BLaER1 treated with 17β-estradiol and CSF1 and Interleukin-3, amounts not matched to agents 10 nM and 100 nM (cell line): ENCODE measurements around the gene PLXNA2.
A peak's percentile ranks its signal among the peaks of the same experiment; 100 is the strongest.

Source experiments
- H3K27ac ChIP-seq, 11 experiments: shearing (Covaris generic); formaldehyde crosslinking; 2 replicates each; pipeline ENCODE4 v1.8.1; 2022
- H3K27me3 ChIP-seq, 11 experiments: shearing (Covaris generic); formaldehyde crosslinking; 2 replicates each; pipeline ENCODE4 v1.8.1; 2022
- H3K36me3 ChIP-seq, 11 experiments: shearing (Covaris generic); formaldehyde crosslinking; 2 replicates each; pipeline ENCODE4 v1.8.1; 2022
- H3K4me1 ChIP-seq, 10 experiments: shearing (Covaris generic); formaldehyde crosslinking; 2 replicates each; pipeline ENCODE4 v1.8.1; 2022
- H3K4me2 ChIP-seq, 11 experiments: shearing (Covaris generic); formaldehyde crosslinking; 2 replicates each; pipeline ENCODE4 v1.8.1; 2022
- H3K4me3 ChIP-seq, 10 experiments: shearing (Covaris generic); formaldehyde crosslinking; 2 replicates each; pipeline ENCODE4 v1.8.1; 2022
- H3K9ac ChIP-seq, 11 experiments: shearing (Covaris generic); formaldehyde crosslinking; 2 replicates each; pipeline ENCODE4 v1.8.1; 2022
- H3K9me3 ChIP-seq, 11 experiments: shearing (Covaris generic); formaldehyde crosslinking; replicated peaks in 1 of 11; 2 replicates each; pipeline ENCODE4 v1.8.1; 2022
- H4K20me1 ChIP-seq, 11 experiments: shearing (Covaris generic); formaldehyde crosslinking; 2 replicates each; pipeline ENCODE4 v1.8.1; 2022
- Cebpa-rat ChIP-seq, 11 experiments: shearing (Covaris generic); IDR thresholded peaks; 2 replicates each; pipeline ENCODE4 v1.8.1; 2022

The PLXNA2 gene

GRCh38 chr1:208034135-208034534 lies 210.0 kb downstream of the PLXNA2 start:
- no peak overlapping the region for H3K9ac ChIP-seq
- peaks cover 0 to 20% (median 0%) of the 10 kb centered on the region in 11 experiments; a peak in 3 of 22 replicates for H3K27me3 ChIP-seq
- H3K4me3 ChIP-seq: no peak overlapping the region
- H3K36me3 ChIP-seq: no peaks in the 10 kb centered on the region
- peaks cover 0 to 8% (median 0%) of the 10 kb centered on the region in 11 experiments; a peak in 4 of 22 replicates for H4K20me1 ChIP-seq
- H3K4me1 ChIP-seq: peaks cover 19 to 38% (median 29%) of the 10 kb centered on the region in 10 experiments
- H3K9me3 ChIP-seq: no peaks in the 10 kb centered on the region
- TF ChIP-seq Cebpa-rat (IDR thresholded peaks at IDR 0.05): no peak
- no peak overlapping the region for H3K27ac ChIP-seq
- no peak overlapping the region for H3K4me2 ChIP-seq

- Histone ChIP-seq H3K4me3 (no peak overlapping the region), H3K27ac (no peak overlapping the region), H3K4me1 (peaks cover 21 to 30% (median 25%) of the 10 kb centered on the region in 10 experiments), H3K9me3 (no peaks in the 10 kb centered on the region), H3K9ac (no peak overlapping the region), H3K27me3 (peaks cover 0 to 13% (median 0%) of the 10 kb centered on the region in 11 experiments; a peak in 3 of 22 replicates), H3K36me3 (no peaks in the 10 kb centered on the region), H3K4me2 (no peak overlapping the region), H4K20me1 (peaks cover 0 to 11% (median 0%) of the 10 kb centered on the region in 11 experiments; a peak in 4 of 22 replicates)
- TF ChIP-seq Cebpa-rat (IDR thresholded peaks at IDR 0.05): no peak
Observed at GRCh38 chr1:208033236-208033635, 210.9 kb downstream of the PLXNA2 start.

- Histone ChIP-seq H3K4me1 (peaks cover 17 to 27% (median 23%) of the 10 kb centered on the region in 10 experiments), H3K36me3 (no peaks in the 10 kb centered on the region), H3K9me3 (no peaks in the 10 kb centered on the region), H3K9ac (no peak overlapping the region), H3K4me2 (no peak overlapping the region), H3K27ac (no peak overlapping the region), H3K27me3 (no peaks in the 10 kb centered on the region), H4K20me1 (peaks cover 0 to 11% (median 0%) of the 10 kb centered on the region in 11 experiments; a peak in 4 of 22 replicates), H3K4me3 (no peak overlapping the region)
- TF ChIP-seq Cebpa-rat (IDR thresholded peaks at IDR 0.05): no peak
Observed at GRCh38 chr1:208031932-208032320, 212.3 kb downstream of the PLXNA2 start.

- H3K4me3 ChIP-seq: no peak overlapping the region
- H3K36me3 ChIP-seq: no peaks in the 10 kb centered on the region
- no peak for TF ChIP-seq Cebpa-rat (IDR thresholded peaks at IDR 0.05)
- H4K20me1 ChIP-seq: peaks cover 0 to 11% (median 0%) of the 10 kb centered on the region in 11 experiments; a peak in 4 of 22 replicates
- H3K27ac ChIP-seq: no peak overlapping the region
- H3K4me2 ChIP-seq: peak overlapping the region in 6 of 11 experiments; percentile 49 to 83 (median 64); a peak in 7 of 22 replicates
- no peaks in the 10 kb centered on the region for H3K27me3 ChIP-seq
- no peak overlapping the region for H3K9ac ChIP-seq
- H3K4me1 ChIP-seq: peaks cover 17 to 27% (median 23%) of the 10 kb centered on the region in 10 experiments
- no peaks in the 10 kb centered on the region for H3K9me3 ChIP-seq
Observed at GRCh38 chr1:208031316-208031931, 212.8 kb downstream of the PLXNA2 start.

- Histone ChIP-seq H4K20me1 (peaks cover 0 to 11% (median 0%) of the 10 kb centered on the region in 11 experiments; a peak in 4 of 22 replicates), H3K27me3 (no peaks in the 10 kb centered on the region), H3K27ac (no peak overlapping the region), H3K4me1 (peaks cover 17 to 27% (median 23%) of the 10 kb centered on the region in 10 experiments), H3K9me3 (no peaks in the 10 kb centered on the region), H3K4me2 (peak overlapping the region; percentile 49 to 83 (median 67)), H3K36me3 (no peaks in the 10 kb centered on the region), H3K4me3 (no peak overlapping the region), H3K9ac (no peak overlapping the region)
- no peak for TF ChIP-seq Cebpa-rat (IDR thresholded peaks at IDR 0.05)
Observed at GRCh38 chr1:208030288-208031091, 213.7 kb downstream of the PLXNA2 start.

GRCh38 chr1:208029381-208030287 lies 214.6 kb downstream of the PLXNA2 start:
- no peak overlapping the region for H3K9ac ChIP-seq
- peak overlapping the region; percentile 49 to 83 (median 67) for H3K4me2 ChIP-seq
- 0 out of 22 replicates have a peak overlapping the region, but pooled peaks of 1 of the 11 experiments have one; percentile 5 for H3K27ac ChIP-seq

GRCh38 chr1:208028526-208028925 lies 215.7 kb downstream of the PLXNA2 start:
- Histone ChIP-seq H3K27ac (no peak overlapping the region), H4K20me1 (peaks cover 0 to 11% (median 0%) of the 10 kb centered on the region in 11 experiments; a peak in 4 of 22 replicates), H3K9me3 (no peaks in the 10 kb centered on the region), H3K36me3 (no peaks in the 10 kb centered on the region), H3K4me2 (peak overlapping the region in 1 of 11 experiments; percentile 67; a peak in 2 of 22 replicates), H3K9ac (no peak overlapping the region), H3K4me3 (no peak overlapping the region), H3K27me3 (peaks cover 0 to 9% (median 0%) of the 10 kb centered on the region in 11 experiments; a peak in 1 of 22 replicates), H3K4me1 (peaks cover 17 to 27% (median 23%) of the 10 kb centered on the region in 10 experiments)
- TF ChIP-seq Cebpa-rat (IDR thresholded peaks at IDR 0.05): no peak

More at GRCh38 chr1:208029381-208030287, 214.6 kb downstream of the PLXNA2 start:
- peaks cover 0 to 11% (median 0%) of the 10 kb centered on the region in 11 experiments; a peak in 4 of 22 replicates for H4K20me1 ChIP-seq
- H3K4me1 ChIP-seq: peaks cover 17 to 27% (median 23%) of the 10 kb centered on the region in 10 experiments
- no peak for TF ChIP-seq Cebpa-rat (IDR thresholded peaks at IDR 0.05)
- no peaks in the 10 kb centered on the region for H3K9me3 ChIP-seq
- H3K4me3 ChIP-seq: no peak overlapping the region
- no peaks in the 10 kb centered on the region for H3K36me3 ChIP-seq
- H3K27me3 ChIP-seq: no peaks in the 10 kb centered on the region

GRCh38 chr1:208027861-208028260 lies 216.3 kb downstream of the PLXNA2 start:
- Histone ChIP-seq H3K36me3 (no peaks in the 10 kb centered on the region), H3K4me3 (no peak overlapping the region), H3K27ac (no peak overlapping the region), H3K4me1 (peaks cover 17 to 27% (median 23%) of the 10 kb centered on the region in 10 experiments), H3K9ac (no peak overlapping the region), H3K9me3 (no peaks in the 10 kb centered on the region), H3K4me2 (no peak overlapping the region), H4K20me1 (peaks cover 0 to 11% (median 0%) of the 10 kb centered on the region in 11 experiments; a peak in 4 of 22 replicates), H3K27me3 (peaks cover 0 to 11% (median 0%) of the 10 kb centered on the region in 11 experiments; a peak in 1 of 22 replicates)
- no peak for TF ChIP-seq Cebpa-rat (IDR thresholded peaks at IDR 0.05)
